Left forelimb (tissue), 1 donor: ENCODE measurements around the gene PCDH20.
"Not testable (repeated sequence)": the region's sequence is repeated elsewhere in the genome, so short reads cannot be mapped to it uniquely, and the experiment has no call there.

Experiments used
- DNase-seq: peaks from one replicate; pipeline ENCODE4 v3.0.0-alpha.2; 2018; ENCODE audit warnings: low spot score

PCDH20 gene, protein sequence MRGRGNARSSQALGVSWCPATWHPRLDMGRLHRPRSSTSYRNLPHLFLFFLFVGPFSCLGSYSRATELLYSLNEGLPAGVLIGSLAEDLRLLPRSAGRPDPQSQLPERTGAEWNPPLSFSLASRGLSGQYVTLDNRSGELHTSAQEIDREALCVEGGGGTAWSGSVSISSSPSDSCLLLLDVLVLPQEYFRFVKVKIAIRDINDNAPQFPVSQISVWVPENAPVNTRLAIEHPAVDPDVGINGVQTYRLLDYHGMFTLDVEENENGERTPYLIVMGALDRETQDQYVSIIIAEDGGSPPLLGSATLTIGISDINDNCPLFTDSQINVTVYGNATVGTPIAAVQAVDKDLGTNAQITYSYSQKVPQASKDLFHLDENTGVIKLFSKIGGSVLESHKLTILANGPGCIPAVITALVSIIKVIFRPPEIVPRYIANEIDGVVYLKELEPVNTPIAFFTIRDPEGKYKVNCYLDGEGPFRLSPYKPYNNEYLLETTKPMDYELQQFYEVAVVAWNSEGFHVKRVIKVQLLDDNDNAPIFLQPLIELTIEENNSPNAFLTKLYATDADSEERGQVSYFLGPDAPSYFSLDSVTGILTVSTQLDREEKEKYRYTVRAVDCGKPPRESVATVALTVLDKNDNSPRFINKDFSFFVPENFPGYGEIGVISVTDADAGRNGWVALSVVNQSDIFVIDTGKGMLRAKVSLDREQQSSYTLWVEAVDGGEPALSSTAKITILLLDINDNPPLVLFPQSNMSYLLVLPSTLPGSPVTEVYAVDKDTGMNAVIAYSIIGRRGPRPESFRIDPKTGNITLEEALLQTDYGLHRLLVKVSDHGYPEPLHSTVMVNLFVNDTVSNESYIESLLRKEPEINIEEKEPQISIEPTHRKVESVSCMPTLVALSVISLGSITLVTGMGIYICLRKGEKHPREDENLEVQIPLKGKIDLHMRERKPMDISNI

DNA sequence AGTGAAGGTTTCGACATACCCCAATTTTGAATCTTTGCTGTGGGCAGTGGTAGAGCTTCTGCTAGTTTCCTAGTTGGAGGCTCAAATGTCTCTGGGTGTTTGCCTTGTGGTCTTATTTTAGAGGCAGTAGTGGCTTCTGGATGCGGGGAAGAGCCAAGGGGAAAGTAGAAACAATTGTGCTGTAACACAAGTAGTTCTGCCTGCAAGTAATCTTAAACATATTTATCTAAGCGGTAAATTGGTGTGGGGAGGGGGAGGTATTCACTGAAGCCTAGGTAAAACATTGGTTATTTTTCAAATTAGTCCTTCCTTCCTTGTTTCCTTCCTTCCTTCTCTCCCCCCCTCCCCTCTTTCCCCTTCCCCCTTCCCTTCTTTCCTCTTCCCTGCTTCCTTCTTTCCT is at the start of gene PCDH20:
Gene PCDH20, minus strand, starts transcription at position 101 of the 400 bp plus-strand sequence. CDS start 691 bp downstream, outside the sequence.
- DNase-seq, result no peak

GRCh38 chr13:61463024-61463423 is 47.4 kb upstream of the PCDH20 start:
- no peak for DNase-seq

DNA sequence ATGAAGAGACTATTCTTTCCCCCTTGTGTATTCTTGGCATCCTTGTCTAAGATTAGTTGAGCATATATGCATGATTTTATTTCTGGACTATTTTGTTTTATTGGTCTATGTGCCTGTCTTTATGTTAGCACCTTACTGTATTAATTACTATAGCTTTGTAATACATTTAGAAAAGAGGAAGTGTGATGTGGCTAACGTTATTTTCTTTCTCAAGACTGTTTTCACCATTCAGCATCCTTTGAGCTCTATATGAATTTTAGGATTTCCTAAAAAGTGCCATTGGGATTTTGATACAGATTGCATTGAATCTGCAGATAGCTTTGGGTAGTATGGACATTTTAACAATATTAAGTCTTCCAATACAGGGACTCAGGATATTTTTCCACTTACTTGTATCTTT is 37.5 kb upstream of the PCDH20 start:
- no peak for DNase-seq

DNA sequence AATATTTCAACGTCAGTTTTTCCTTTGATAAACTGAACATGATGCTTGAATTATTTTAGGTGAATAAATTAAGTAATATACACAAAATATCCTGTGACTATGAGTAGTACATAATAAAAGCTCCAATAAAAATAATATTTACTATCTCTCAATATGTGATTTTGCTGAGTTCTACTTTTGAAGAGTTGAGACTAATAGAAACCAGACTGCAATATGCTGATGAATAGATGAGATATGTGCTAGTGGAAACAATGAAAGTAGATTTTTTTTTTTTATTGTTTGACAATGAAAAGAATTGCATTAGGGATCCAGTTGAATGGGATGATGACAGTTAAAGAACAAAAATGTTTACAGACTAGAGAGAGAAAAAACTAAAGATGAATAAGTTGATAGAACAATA is 16.4 kb upstream of the PCDH20 start:
- no peak for DNase-seq

DNA sequence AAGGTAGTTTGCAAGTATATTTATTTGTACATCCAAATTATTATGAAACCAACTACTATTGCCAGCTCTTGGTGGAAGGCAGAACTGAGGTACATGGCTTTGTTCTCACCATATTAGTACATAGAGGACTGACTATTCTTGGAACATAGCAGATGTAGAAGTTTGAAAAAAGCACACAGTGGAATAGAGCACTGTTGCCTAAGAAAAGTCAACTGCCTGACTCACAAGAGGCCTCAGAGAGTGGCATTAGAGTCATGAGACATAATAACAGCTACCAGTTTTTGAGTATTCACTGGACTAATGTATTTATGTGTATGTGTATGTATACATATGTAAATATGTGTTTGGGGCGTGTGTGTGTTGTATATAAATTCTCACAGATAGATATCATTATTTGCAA is 8.3 kb upstream of the PCDH20 start:
- no peak for DNase-seq

GRCh38 chr13:61417086-61417570 is 1.5 kb upstream of the PCDH20 start:
- no peak for DNase-seq

DNA sequence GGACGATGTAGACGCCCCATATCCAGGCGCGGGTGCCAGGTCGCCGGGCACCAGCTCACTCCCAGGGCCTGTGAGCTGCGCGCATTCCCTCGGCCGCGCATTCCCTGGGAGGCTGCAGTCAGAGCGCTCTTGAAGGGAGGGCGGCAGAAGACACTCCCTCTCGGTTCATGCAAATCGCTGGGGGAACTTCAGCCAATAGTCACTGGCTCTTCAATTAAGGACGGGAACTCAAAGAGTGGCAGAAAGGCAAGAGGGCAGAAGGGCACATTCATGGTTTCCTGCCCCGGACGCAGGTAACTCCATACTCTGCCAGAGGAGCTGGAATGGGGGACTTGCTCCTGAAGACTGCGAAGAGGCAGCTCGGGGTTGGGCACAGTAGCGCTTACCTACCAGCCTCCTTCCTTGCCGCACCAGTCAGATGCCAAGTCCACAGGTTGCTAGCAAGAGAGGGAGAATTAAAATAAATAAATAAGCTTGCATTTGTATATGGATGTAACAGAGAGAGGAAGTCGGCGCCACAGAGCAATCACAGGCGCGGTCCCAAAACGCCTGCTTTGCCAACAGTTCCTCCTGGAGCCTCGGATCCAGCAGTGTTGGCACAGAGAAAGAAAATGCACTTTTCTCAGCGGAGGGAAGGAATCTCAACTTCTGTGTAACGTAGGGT is 459 bp downstream of the PCDH20 start:
- peak; percentile 69 for DNase-seq

- no peak for DNase-seq
Measured at GRCh38 chr13:61414686-61415057, 977 bp downstream of the PCDH20 start.

DNA sequence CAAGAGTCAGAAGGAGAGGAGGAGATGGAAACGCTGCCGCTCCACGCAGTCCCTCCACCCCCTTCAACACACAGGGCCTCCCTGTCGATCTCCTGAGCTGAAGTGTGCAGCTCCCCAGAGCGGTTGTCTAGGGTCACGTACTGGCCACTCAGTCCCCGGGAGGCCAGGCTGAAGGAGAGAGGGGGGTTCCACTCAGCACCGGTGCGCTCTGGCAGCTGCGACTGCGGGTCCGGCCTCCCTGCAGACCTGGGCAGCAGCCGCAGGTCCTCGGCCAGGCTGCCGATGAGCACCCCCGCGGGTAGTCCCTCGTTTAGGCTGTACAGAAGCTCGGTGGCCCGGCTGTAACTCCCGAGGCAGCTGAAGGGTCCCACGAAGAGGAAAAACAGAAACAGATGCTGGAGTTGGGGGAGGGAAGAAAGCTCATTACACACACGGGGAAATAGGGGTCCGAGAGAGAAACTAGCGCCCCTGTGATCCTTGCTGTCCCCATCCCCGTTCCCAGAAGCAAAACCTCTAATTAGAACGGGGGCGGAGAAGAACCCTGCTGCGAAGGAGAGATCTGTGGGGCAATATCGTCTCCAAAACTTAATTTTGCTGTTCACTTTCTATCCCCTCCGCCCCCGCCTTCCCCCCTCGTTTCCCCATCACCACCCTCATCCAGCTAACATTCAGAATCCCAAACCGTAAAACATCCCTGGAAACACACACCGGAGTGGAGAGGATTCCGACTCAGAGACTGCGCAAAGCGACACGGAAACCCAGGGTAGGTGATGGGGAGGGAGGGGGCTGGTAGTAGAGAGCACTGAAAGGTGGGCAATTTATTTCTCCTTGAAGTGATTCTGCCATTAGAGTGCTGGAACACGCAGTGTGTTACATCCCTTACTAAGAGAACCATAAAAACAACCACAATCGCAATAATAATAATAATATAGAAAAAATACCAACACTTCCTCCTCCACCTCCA is 1.8 kb downstream of the PCDH20 start:
- peak; percentile 65 for DNase-seq

- no peak for DNase-seq
Measured at GRCh38 chr13:61410669-61411297, 4.9 kb downstream of the PCDH20 start.

DNA sequence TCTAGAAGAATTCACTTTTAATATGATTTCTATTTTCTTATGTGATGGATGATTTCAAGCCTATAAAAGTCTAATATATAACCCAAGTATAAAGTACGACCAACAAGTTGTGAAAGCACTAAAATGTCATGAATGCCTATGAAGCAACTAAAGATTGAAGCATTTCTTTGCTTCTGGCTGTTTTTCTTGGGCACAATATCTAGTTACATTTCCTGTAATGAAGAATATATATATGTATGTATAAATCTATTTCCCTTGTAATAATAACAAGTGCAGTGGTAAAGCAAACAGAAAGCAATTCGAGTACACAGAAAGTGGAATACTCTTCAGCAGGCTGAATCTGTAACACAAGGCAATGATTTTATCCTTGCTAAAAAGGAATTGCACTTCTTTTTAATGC is 5.4 kb downstream of the PCDH20 start:
- no peak for DNase-seq

GRCh38 chr13:61408571-61408970 is 7.1 kb downstream of the PCDH20 start:
- no peak for DNase-seq

- no peak for DNase-seq
Measured at GRCh38 chr13:61406275-61406674, 9.4 kb downstream of the PCDH20 start.

GRCh38 chr13:61396121-61396520 is 19.5 kb downstream of the PCDH20 start:
- DNase-seq, result no peak

GRCh38 chr13:61391426-61391825 is 24.2 kb downstream of the PCDH20 start:
- DNase-seq, result no peak

- no peak for DNase-seq
Measured at GRCh38 chr13:61387694-61388093, 28.0 kb downstream of the PCDH20 start.

GRCh38 chr13:61383111-61383510 is 32.5 kb downstream of the PCDH20 start:
- no peak for DNase-seq

DNA sequence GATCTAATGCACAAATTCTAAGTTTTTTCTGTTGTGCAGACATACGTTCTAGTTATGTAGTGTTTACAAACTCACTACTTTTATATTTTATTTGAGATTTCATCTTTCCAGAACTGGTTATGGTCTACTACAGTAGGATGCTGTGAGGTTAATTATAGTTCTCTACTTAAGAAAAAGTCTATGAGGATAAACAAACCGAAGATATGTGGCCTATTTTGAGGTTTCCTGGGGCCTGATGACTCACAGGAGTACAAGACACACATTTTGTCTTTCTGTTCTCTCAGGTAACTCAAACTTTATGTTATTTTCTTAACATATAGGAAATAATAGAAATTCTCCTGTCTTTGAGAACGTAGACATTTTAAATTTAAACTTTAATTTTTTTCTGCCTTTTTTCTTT is 45.1 kb downstream of the PCDH20 start:
- no peak for DNase-seq

GRCh38 chr13:61364690-61365089 is 51.0 kb downstream of the PCDH20 start:
- DNase-seq, result not testable (repeated sequence)

GRCh38 chr13:61362522-61362921 is 53.1 kb downstream of the PCDH20 start:
- no peak for DNase-seq
